Ishikawa (cell line): Measurements from ENCODE around the gene YJU2.

Source experiments
- CEBPB ChIP-seq: IDR thresholded peaks from 2 replicates; pipeline ENCODE4 v1.6.1; 2012
- CREB1 ChIP-seq: IDR thresholded peaks from 2 replicates; pipeline ENCODE4 v1.6.1; 2012; ENCODE audit warnings: low read depth
- EGR1 ChIP-seq: IDR thresholded peaks from 2 replicates; pipeline ENCODE4 v1.6.1; 2012
- EP300 ChIP-seq: IDR thresholded peaks from 2 replicates; pipeline ENCODE4 v1.6.1; 2012; ENCODE audit warnings: borderline replicate concordance
- FOXM1 ChIP-seq: IDR thresholded peaks from 2 replicates; pipeline ENCODE4 v1.6.1; 2012; ENCODE audit warnings: low read depth, borderline replicate concordance
- MAX ChIP-seq: IDR thresholded peaks from 2 replicates; pipeline ENCODE4 v1.6.1; 2012
- NFIC ChIP-seq: IDR thresholded peaks from 2 replicates; pipeline ENCODE4 v1.6.1; 2012
- RAD21 ChIP-seq: IDR thresholded peaks from 2 replicates; pipeline ENCODE4 v1.6.1; 2012; ENCODE audit warnings: low read depth
- REST ChIP-seq: IDR thresholded peaks from 2 replicates; pipeline ENCODE4 v1.6.1; 2012; ENCODE audit warnings: low read depth, mild to moderate bottlenecking
- TAF1 ChIP-seq: IDR thresholded peaks from 2 replicates; pipeline ENCODE4 v1.6.1; 2012; ENCODE audit warnings: low read depth, mild to moderate bottlenecking
- TCF12 ChIP-seq: IDR thresholded peaks from 2 replicates; pipeline ENCODE4 v1.6.1; 2012; ENCODE audit warnings: low read depth
- TEAD4 ChIP-seq: IDR thresholded peaks from 2 replicates; pipeline ENCODE4 v1.6.1; 2012
- USF1 ChIP-seq: IDR thresholded peaks from 2 replicates; pipeline ENCODE4 v1.6.1; 2012
- YY1 ChIP-seq: IDR thresholded peaks from 2 replicates; pipeline ENCODE4 v1.6.1; 2012; ENCODE audit warnings: low read depth
- ZBTB7A ChIP-seq: IDR thresholded peaks from 2 replicates; pipeline ENCODE4 v1.6.1; 2012; ENCODE audit warnings: low read depth

YJU2 gene

GRCh38 chr19:4233282-4233853 lies 13.5 kb upstream of the YJU2 start:
- TF ChIP-seq NFIC (no peak), FOXM1 (no peak), TCF12 (no peak), REST (no peak), RAD21 (no peak), USF1 (no peak)

GRCh38 chr19:4234142-4234861 lies 12.6 kb upstream of the YJU2 start:
- TF ChIP-seq YY1 (no peak), RAD21 (no peak)

GRCh38 chr19:4234862-4235201 lies 12.0 kb upstream of the YJU2 start:
- TF ChIP-seq NFIC (no peak), MAX (no peak), CEBPB (no peak), REST (no peak), TEAD4 (no peak), TCF12 (no peak), ZBTB7A (no peak), EGR1 (no peak), TAF1 (no peak), RAD21 (no peak), EP300 (no peak), USF1 (no peak), FOXM1 (no peak), YY1 (no peak), CREB1 (no peak)

- TF ChIP-seq MAX = no peak
Observed at GRCh38 chr19:4238831-4239230, 8.0 kb upstream of the YJU2 start.

- no peak for TF ChIP-seq TCF12
- no peak for TF ChIP-seq NFIC
- TF ChIP-seq USF1 = no peak
- no peak for TF ChIP-seq EP300
- no peak for TF ChIP-seq TEAD4
- no peak for TF ChIP-seq EGR1
- TF ChIP-seq FOXM1 = no peak
- no peak for TF ChIP-seq YY1
- TF ChIP-seq RAD21 = no peak
- TF ChIP-seq REST = no peak
- no peak for TF ChIP-seq MAX
Observed at GRCh38 chr19:4241824-4242430, 5.0 kb upstream of the YJU2 start.
